Measurements from ENCODE around the gene BLM. TPM values are rescaled to one million over a fixed set of nuclear protein-coding genes. Genes with fewer than 3 reads are reported as not detected.

BLM gene
- total RNA-seq, 1 experiment from 2014 or later = 15.6 TPM

DNA sequence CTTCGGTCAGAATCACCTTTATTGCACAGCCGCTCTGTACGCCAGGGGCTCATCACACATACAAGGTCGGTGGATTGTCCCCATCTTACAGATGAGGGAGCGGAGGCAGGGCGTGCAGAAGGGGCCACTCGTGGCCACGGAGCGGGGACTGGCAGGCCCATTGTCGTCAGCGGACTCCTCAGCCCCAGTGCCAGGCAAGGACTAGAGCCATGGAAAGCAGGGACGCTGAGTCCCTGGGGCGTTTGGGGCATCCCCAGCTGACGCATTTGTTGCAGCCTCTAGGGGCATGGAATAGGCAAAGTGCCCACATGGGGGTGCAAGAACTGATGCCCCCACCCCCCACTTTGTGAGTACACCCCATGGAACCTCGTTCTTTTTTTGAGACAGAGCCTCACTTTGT lies 121.4 kb downstream of the BLM start:
- BruUV-seq (replicated peaks) = no TSS peak
- intact Hi-C loops (cut with micrococcal nuclease; ENCODE audit: unreplicated experiment) = no loop called here
- Mint-ChIP-seq H3K27me3 (ENCODE audit: insufficient read depth, unreplicated experiment) (no peaks in the 10 kb centered on the region), H3K4me3 (ENCODE audit: unreplicated experiment) (no peak overlapping the region), H3K27ac (ENCODE audit: unreplicated experiment) (no peak overlapping the region), H3K9me3 (ENCODE audit: unreplicated experiment) (no peaks in the 10 kb centered on the region), H3K4me1 (ENCODE audit: low read depth, unreplicated experiment) (peaks cover 22% of the 10 kb centered on the region), H3K36me3 (ENCODE audit: insufficient read depth, unreplicated experiment) (no peaks in the 10 kb centered on the region)
- DNase-seq = no peak
- POLR2A ChIA-PET = no interaction called here
- H3K36me3 ChIP-seq (ENCODE audit: control insufficient read depth, insufficient read depth, low read length) = no peaks in the 10 kb centered on the region
- CTCF ChIA-PET = no interaction called here
- peaks cover 21% of the 10 kb centered on the region for H3K4me1 ChIP-seq
- H3K9me3 ChIP-seq = no peaks in the 10 kb centered on the region
- H3K27me3 ChIP-seq (replicated peaks; ENCODE audit: control insufficient read depth, insufficient read depth, low read length) = no peaks in the 10 kb centered on the region
- no peak overlapping the region for H3K4me3 ChIP-seq (ENCODE audit: low read depth, low read length)
- TF ChIP-seq, protein P1, sequence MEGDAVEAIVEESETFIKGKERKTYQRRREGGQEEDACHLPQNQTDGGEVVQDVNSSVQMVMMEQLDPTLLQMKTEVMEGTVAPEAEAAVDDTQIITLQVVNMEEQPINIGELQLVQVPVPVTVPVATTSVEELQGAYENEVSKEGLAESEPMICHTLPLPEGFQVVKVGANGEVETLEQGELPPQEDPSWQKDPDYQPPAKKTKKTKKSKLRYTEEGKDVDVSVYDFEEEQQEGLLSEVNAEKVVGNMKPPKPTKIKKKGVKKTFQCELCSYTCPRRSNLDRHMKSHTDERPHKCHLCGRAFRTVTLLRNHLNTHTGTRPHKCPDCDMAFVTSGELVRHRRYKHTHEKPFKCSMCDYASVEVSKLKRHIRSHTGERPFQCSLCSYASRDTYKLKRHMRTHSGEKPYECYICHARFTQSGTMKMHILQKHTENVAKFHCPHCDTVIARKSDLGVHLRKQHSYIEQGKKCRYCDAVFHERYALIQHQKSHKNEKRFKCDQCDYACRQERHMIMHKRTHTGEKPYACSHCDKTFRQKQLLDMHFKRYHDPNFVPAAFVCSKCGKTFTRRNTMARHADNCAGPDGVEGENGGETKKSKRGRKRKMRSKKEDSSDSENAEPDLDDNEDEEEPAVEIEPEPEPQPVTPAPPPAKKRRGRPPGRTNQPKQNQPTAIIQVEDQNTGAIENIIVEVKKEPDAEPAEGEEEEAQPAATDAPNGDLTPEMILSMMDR (IDR thresholded peaks at IDR 0.05; ENCODE audit: insufficient read depth in 1 of 2, low read depth in 1 of 2, low read length in 1 of 2, severe bottlenecking in 1 of 2, unreplicated experiment in 1 of 2) = no peak

- H3K36me3 Mint-ChIP-seq (ENCODE audit: insufficient read depth, unreplicated experiment) = no peaks in the 10 kb centered on the region
- no peak overlapping the region for H3K4me3 ChIP-seq (ENCODE audit: low read depth, low read length)
- ChIA-PET POLR2A (interaction anchor here (0.6 kb wide), 1 partner anchor 67 kb away, joined by 3 read pairs; no protein-coding TSS in a partner anchor), CTCF (interaction anchor here (0.6 to 1.4 kb wide), 3 partner anchors 63 to 1766 kb away, joined by 4 read pairs; partner anchors contain the start of genes HDDC3 and MAN2A2)
- no peak overlapping the region for H3K4me3 Mint-ChIP-seq (ENCODE audit: unreplicated experiment)
- no peaks in the 10 kb centered on the region for H3K9me3 Mint-ChIP-seq (ENCODE audit: unreplicated experiment)
- BruUV-seq (replicated peaks) = no TSS peak
- H3K4me1 ChIP-seq = peaks cover 17% of the 10 kb centered on the region
- peak overlapping the region; percentile 17 for H3K27ac Mint-ChIP-seq (ENCODE audit: unreplicated experiment)
- no peaks in the 10 kb centered on the region for H3K27me3 Mint-ChIP-seq (ENCODE audit: insufficient read depth, unreplicated experiment)
- no peaks in the 10 kb centered on the region for H3K9me3 ChIP-seq
- no peaks in the 10 kb centered on the region for H3K27me3 ChIP-seq (replicated peaks; ENCODE audit: control insufficient read depth, insufficient read depth, low read length)
- no peaks in the 10 kb centered on the region for H3K36me3 ChIP-seq (ENCODE audit: control insufficient read depth, insufficient read depth, low read length)
- H3K4me1 Mint-ChIP-seq (ENCODE audit: low read depth, unreplicated experiment) = peaks cover 16% of the 10 kb centered on the region
- intact Hi-C loops (cut with micrococcal nuclease; ENCODE audit: unreplicated experiment) = no loop called here
- no peak for DNase-seq
- TF ChIP-seq, protein P1 (IDR thresholded peaks at IDR 0.05; ENCODE audit: insufficient read depth in 1 of 2, low read depth in 1 of 2, low read length in 1 of 2, severe bottlenecking in 1 of 2, unreplicated experiment in 1 of 2) = no peak
Observed at GRCh38 chr15:90839187-90840071, 122.3 kb downstream of the BLM start.

DNA sequence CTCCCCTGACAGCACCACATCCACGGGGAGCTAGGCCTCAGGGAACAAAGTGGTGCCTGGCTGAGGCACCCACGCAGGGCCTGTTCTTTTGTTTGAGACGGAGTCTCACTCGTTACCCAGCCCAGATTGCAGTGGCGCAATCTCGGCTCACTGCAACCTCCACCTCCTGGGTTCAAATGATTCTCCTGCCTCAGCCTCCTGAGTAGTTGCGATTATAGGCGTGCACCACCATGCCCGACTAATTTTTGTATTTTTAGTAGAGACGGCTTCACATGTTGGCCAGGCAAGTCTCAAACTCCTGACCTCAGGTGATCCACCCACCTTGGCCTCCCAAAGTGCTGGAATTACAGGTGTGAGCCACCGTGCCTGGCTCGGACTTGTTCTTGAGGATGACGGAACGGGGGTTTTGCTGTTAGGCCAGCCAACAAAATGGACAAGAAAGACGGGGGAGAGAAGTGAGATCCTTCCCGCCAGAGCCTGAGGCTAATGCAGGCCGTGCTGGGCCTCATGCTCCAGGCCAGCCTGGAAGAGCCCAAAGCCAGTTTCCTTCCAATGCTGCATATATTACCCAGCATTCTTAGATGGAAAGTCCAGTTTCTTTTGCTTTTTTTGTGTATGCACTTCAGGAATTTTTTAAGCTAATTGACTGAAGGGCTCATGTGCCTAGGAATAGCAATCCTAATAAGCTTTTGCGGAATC lies 123.2 kb downstream of the BLM start:
- H3K9me3 Mint-ChIP-seq (ENCODE audit: unreplicated experiment) = no peaks in the 10 kb centered on the region
- H3K27ac Mint-ChIP-seq (ENCODE audit: unreplicated experiment) = no peak overlapping the region
- BruUV-seq (replicated peaks) = no TSS peak
- peaks cover 13% of the 10 kb centered on the region for H3K4me1 ChIP-seq
- H3K4me1 Mint-ChIP-seq (ENCODE audit: low read depth, unreplicated experiment) = peaks cover 9% of the 10 kb centered on the region
- H3K27me3 Mint-ChIP-seq (ENCODE audit: insufficient read depth, unreplicated experiment) = no peaks in the 10 kb centered on the region
- TF ChIP-seq, protein P1 (IDR thresholded peaks at IDR 0.05; ENCODE audit: insufficient read depth in 1 of 2, low read depth in 1 of 2, low read length in 1 of 2, severe bottlenecking in 1 of 2, unreplicated experiment in 1 of 2) = no peak
- no peak for DNase-seq
- H3K36me3 ChIP-seq (ENCODE audit: control insufficient read depth, insufficient read depth, low read length) = no peaks in the 10 kb centered on the region
- CTCF ChIA-PET = interaction anchor here (1.4 kb wide), 1 partner anchor 92 kb away, joined by 4 read pairs; the partner anchor contains the start of gene HDDC3
- no peak overlapping the region for H3K4me3 Mint-ChIP-seq (ENCODE audit: unreplicated experiment)
- no peaks in the 10 kb centered on the region for H3K36me3 Mint-ChIP-seq (ENCODE audit: insufficient read depth, unreplicated experiment)
- no peaks in the 10 kb centered on the region for H3K9me3 ChIP-seq
- no peak overlapping the region for H3K4me3 ChIP-seq (ENCODE audit: low read depth, low read length)
- POLR2A ChIA-PET = no interaction called here
- no peaks in the 10 kb centered on the region for H3K27me3 ChIP-seq (replicated peaks; ENCODE audit: control insufficient read depth, insufficient read depth, low read length)
- intact Hi-C loops (cut with micrococcal nuclease; ENCODE audit: unreplicated experiment) = no loop called here
